HG02943 (cell line): ENCODE data around the gene RB1.
"Not testable (repeated sequence)": the region's sequence is repeated elsewhere in the genome, so short reads cannot be mapped to it uniquely, and the experiment has no call there.

ENCODE experiments used
- ATAC-seq: cut with Tn5 transposase; IDR thresholded peaks from one replicate; pipeline ENCODE4 v1.9.1; 2021; ENCODE audit warnings: mild to moderate bottlenecking, low read depth, moderate library complexity; ENCODE audit not compliant: unreplicated experiment

The RB1 gene

DNA sequence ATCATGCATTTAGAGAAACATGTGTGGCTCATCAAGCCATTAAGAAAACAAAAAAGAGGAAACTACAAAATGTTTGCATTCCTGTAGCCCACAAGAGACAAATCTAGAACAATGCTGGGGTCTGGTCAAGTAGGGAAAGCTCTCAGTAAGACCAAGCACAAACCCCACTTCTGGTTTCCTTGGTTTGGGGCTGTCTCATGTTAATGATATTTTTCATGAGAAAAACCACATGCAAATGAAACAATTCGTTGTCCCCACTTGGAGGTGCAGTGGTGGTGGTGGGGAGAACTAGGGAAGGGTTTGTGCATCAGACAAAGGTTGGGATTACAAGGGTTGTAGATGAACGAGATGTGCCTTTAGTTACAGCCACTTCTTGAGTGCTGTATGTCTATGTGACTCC lies 7.0 kb upstream of the RB1 start:
- no peak for ATAC-seq

DNA sequence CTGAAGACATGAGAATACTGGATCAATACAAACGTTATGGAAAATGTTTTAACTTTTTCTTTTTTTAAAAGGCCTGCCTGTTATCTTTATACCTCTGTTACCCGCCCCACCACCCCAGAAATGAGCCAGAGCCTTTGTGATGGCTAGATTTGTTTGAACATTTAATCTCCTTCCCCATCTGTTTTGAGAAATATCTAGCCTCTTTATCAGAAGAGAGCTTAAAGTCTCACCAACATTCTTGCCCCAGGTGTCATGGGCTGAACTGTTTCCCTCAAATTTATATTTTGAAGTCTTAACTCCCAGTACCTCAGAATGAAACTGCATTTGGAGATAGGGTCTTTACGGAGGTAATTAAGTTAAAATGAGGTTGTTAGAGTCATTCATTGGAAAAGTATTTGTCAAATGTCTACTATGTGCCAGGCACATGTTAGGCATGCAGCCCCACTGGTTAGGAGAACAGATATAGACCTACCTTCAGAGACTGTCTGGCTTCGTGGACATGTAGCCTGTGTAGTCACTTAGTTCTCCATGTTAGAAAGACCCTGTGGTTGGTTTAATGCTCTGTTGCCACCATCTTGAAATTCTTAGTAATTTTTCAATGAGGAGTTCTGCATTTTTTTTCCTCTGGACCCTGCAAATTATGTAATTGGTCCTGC lies 6.3 kb upstream of the RB1 start:
- no peak for ATAC-seq

DNA sequence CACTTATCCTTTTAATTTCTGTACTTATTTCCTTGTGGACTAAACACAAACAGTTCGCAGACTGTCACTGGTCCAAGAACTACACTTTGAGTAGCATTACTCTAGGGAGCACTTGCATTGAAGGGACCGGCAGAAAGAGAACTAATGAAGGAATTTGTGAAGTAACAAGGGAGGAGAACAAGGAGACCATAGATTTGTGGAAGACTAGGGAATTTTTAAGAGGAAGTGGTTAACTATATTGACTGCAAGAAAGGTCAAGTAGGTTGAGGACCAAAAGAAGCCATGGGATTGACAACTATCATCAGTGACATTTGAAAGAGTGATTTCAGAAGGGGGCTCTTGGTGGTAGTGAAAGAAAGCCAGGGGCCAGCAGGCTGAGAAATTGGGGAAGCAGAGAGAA lies 4.0 kb upstream of the RB1 start:
- no peak for ATAC-seq

DNA sequence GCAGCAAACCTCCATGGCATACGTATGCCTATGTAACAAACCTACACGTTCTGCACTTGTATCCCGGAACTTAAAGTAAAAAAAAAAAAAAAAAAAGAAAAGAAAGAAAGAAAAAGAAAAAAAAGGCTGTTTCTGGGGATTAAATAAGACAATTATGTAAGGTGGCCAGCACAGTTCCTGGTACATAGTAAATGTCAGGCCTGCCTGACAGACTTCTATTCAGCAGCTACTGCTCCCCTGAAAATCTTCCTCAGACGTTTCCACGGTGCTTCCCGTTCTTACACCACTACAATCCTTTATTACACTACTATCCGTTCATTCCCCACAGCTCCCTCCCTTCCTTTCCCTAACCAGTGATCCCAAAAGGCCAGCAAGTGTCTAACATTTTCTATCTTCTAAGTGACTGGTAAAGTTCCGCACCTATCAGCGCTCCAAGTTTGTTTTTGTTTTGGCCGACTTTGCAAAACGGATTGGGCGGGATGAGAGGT lies 636 bp upstream of the RB1 start:
- peak; percentile 5 for ATAC-seq

DNA sequence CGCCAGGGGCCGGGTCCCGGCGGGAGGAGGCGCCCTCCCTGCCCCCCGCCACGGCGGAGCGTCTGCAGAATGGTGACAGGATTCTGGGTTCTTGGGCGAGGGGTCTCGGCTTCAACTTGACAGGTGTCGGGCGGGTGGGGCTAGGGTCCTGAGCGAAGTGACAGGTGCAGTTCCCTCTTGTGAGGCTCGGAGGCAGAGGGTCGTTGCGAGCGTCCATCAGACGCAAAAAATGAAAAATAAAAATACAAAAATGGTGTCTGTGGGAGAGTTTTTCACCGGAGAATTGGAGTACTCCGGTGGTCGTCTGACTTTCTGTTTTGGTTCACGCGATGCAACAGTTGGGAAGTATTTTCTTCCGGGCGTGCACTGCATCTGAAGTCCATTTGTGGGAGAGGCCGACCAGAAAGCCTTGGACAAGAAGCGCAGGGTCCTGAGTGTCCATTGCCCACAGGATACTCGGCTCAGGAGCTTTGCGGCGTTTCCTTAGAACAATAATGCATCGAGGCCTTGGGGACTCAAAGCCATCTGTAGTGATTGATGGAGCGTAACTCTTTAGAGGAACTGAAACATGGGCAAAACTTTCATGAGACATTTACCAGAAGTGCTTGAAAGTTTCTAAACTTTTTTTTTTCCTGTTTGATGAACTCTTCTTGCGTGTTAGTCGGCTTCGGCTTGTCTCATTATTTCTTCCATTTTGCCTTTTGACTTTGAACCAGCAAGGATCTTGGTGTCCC lies 759 bp downstream of the RB1 start:
- peak; percentile 60 for ATAC-seq

DNA sequence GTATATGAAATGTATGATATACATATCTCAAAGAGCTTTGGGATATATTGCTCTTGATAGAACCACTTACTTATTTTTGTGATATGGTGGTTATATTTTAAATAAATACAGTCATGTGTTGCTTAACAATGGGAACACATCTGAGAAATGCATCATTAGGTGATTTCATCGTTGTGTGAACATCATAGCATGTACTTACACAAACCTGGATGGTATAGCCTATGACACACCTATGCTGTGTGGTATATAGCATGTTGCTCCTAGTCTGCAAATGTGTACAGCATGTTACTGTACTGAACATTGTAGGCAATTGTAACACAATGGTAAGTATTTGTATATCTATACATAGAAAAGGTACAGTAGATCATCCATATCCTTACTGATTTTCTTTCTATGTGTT lies 7.7 kb downstream of the RB1 start:
- no peak for ATAC-seq

DNA sequence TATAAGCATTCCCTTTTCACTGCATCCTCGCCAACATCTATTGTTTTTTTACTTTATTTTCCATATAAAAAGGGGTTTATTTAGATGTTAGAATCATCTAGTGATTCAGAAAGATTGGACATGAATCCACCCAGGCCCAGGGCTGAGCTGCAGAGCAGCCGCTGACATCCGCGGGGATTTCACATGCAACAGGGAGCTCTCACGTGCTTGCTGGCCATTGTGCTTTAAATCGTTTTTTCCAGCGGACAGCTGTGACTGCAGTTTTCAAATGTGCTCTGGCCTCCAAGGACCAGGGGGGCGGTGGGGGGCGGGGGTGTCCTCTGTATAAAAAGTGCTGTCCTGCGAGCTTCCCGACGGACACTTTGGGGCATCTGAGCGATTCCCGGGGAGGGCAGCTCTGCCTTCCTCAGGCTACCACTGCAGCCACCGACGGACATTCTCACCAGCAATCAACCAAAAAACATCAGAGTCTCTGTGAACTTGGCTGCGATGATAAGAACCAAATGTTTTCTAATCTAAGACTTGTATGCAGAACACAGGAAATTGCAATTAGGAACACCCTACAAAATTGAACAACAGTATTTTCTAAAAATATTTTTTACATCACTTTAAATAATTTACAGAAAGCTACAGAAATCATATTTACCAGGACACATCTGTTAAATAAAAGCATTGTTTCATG lies 12.6 kb downstream of the RB1 start:
- ATAC-seq: no peak

DNA sequence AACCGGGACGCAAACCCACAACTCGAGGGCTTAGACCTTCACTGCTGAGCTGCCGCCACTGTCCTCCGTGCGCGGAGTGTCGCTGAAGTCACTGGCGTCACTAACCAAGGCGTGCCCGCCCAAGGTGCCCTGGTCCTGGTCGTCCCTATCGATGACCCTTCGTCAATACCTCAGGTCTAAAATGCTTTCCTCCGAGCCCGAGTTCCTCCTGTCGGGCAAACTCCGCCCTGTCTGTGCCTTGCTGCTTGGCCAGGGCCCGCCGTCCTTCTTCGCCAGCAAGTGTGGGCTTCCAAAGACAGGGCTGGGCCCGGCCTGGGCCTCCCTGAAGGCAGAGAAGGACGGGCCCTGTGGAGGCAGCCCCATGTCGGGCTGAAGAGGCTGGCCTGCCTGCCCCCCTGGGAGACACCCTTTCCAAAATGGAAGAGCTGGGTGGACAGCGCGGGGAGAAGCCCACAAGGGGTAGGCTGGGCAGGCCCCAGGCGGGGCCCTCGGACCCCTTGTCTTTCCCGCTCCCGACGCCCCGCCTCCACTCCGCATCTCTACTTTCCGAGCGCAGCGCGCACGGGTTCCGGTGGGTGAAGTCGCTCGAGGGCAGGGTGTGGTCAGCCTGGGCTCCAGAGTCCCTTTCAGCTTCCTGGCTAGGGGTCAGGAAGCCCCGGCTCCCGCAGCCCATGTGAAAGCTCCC lies 13.4 kb downstream of the RB1 start:
- no peak for ATAC-seq

DNA sequence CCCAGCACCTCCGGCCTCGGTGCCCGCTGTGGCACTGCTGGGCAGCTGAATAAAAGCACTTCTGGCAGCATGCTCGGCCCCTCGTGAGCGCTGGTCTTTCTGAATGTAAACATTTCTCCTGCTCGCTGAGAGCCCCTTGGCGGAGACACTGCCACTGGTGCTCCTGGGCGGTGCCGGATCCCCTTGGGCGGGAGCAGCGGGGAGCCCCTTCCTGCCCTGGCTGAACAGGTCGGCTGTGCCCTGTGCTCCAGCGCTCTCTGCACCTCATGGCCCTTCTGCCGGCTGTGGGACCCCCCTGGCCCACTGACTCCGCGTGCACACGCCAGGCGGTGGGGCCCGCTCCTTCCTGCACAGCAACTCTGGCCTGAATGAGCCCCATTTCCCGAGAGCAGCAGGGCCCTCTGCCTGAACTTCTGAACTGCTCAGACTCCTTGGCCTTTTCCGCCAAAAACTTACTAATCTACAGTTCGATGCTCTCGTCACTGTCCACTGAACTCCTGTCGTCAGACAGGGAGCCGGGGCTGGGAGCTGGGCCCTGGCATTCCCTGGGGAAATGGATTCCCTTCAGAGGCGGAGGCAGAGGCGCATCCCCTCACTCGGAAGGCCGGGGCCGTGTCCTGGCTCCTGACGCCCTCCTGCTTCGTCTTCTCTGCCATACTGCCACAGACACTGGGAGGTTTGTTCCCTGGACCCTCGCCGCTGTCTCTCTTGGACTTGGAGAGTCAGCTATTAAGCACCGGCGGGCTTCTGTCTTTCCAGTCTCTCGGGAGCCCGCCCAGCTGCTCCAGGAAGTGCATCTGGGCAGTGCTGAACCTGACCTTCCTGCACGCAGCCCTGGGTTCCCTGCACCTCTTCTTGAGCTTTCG lies 14.2 kb downstream of the RB1 start:
- ATAC-seq: no peak

DNA sequence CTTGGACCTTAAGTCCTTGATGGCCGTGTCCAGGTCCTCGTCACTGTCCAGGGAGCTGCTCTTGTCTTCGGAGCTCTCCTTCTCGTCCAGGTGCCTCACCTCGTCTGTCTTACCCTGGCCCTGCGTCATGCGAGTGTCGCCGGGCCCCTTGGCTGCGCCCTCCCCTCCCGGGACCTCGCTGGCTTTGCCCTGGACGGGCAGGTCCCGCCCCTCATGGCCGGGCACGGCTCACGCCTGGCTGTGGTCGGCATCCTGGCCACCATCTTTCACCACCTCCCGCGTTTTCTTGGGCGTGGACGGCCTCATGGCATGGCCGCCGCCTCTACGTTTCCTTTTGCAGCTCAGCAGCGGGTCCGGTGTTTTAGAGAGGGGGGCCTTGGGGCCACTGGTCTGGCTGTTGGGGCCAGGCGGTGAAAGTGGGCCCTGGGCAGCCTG lies 14.8 kb downstream of the RB1 start:
- ATAC-seq: no peak

DNA sequence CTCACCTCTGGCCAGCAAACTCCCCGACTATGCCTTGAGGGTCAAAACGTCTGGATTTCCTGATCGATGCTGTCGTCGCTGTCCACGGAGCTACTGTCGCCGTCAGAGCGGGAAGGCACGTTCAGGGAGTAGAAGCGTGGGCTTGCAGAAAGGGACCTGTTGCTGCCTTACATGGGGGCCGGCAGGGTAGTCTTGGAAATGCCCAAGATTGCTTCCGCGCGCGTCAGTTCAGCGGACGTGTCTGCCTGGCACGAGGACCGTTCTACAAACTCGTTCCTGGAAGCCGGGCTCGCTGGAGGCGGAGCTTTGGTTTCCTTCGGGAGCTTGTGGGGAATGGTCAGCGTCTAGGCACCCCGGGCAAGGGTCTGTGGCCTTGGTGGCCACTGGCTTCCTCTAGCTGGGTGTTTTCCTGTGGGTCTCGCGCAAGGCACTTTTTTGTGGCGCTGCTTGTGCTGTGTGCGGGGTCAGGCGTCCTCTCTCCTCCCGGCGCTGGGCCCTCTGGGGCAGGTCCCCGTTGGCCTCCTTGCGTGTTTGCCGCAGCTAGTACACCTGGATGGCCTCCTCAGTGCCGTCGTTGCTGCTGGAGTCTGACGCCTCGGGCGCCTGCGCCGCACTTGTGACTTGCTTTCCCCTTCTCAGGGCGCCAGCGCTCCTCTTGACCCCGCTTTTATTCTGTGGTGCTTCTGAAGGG lies 15.4 kb downstream of the RB1 start:
- ATAC-seq: no peak

DNA sequence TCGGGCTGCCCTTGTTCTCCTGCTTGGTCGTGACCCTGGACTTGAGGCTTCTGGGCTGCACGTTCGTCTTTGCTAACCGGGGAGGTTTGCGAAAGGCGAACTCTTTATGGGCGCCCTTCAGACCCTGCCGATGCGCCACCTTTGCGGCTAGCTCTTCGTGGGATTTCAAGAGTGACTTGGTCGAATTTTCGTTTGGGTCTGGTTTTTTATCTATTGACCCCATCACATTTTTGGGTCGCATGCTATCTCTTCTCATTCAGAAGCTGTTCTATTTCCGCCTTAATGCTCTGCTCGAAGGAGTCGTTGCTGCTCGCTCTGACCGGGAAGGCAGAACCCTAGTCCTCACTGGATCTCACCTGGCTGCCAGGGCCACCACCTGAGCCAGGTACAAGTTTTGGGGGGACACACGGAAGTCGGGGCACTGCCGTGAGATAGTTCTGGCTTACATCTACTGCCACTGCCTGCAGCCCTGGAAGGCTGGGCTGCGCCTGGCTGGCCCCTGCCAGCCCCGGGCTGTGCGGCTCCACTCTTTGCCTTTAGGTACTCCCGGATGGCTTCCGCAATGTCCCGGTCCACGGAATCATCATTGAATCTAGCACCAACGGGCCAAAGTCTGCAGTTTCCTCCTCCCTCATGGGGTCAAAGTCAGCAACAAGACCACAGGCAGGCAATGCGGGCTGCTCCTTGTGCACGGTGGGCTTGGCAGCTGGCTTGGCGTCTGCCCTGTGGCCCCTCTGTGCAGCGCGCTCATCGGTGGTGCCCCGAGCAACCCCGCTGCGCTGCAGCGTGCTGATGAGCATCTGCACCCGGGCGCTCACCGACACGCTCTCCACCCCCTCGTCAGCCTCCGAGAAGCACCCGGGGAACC lies 16.2 kb downstream of the RB1 start:
- ATAC-seq: no peak

DNA sequence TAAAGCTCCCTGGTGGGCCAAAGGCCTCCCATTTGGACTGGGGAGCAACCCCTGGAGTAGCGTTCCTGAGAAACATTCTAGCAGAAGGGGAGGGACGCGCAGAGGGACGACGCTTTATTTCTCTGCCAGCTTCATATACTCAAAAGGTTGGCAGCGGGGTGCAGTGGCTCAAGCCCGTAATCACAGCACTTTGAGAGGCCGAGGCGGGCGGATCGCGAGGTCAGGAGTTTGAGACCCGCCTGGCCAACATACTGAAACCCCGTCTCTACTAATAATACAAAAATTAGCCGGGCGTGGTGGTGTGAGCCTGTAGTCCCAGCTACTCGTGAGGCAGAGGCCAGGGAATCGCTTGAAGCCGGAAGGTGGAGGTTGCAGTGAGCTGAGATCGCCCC lies 16.8 kb downstream of the RB1 start:
- no peak for ATAC-seq

DNA sequence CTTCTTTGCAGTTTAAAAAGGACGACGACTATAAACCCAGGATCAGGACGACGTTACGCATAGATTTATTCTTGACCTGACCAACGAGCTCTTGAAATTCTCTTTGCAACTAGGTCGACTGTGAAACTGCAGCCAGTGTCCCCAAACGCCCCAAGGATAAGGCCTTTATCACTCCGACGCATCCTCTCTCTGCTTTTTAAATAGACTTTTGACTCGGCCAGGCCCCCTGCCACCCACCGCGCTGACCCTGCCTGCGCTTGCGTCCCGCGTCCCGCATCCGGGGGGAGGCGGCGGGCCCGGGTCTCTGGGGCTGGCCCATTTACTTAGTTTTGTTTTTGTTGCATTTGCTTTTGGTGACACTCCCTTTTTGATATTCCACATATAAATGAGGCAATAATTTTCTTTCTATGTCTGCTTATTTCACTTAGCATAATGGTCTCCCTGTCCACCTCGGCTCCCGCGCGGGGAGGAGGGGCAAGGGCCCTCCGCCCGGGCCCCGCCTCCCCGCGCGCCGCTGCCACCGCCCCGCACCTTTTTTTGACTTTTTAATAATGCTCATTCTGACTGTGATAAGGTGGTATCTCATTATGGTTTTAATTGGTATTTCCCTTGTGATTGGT lies 17.4 kb downstream of the RB1 start:
- no peak for ATAC-seq

DNA sequence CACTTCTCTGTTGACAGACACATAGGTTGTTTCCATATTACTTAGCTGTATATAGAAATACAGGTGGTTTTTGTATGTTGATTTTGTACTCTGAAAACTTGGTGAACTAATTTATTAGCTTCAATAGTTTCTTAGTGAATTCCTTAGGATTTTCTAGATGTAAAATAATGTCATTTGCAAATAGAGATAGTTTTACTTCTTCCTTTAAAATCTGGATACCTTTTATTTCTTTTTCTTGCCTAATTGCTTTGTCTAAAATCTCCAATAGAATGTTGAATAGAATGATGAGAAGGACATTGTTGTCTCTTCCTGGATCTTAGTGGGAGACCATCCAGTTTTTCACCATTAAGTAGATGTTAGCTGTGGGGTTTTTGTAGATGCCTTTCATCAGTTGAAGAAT lies 18.7 kb downstream of the RB1 start:
- no peak for ATAC-seq

DNA sequence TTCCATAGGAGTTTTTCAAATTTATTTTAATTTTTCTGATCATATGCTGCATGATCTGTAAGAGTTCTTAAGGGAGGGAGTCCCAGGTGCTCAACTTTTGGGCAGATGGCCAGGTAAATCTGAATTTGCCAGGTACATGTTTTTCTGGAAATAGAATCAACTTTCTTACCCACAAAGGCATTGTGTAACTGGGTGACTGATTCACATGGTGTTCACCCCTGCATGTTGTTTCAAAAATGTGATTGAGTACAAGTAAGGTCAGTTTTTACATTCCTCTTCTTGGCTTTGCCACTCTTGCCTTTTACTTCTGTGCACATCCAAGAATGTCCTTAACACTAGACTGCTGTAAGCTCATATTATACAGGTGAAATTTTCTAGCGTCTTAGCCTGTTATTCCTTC lies 30.4 kb downstream of the RB1 start:
- ATAC-seq: no peak

DNA sequence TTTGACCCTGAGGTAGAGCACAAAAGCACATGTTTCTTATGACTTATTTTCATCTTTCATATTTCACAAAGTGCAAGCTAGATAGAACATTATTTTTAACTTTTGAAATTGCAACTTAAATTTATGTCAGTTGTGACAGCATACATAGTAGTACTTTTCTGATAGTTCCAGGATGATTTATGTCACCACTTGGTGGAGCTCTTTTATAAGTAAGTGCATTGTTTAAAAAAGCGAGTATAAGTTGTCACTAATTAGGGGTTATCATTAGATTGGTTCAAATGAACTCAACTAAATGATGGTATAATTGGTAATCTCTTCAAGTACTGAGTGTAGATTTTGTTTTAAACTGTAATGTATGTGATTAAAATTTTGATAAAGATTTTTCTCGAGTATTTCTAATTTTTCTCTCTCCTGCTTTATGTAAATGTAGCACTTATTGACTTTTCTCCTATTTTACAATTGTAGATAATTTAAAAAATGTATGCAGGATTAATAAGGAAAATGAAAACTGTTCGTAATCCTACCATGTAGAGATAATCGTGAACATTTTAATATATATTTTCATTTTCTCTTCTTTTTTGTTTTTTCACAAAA lies 31.1 kb downstream of the RB1 start:
- ATAC-seq: no peak

DNA sequence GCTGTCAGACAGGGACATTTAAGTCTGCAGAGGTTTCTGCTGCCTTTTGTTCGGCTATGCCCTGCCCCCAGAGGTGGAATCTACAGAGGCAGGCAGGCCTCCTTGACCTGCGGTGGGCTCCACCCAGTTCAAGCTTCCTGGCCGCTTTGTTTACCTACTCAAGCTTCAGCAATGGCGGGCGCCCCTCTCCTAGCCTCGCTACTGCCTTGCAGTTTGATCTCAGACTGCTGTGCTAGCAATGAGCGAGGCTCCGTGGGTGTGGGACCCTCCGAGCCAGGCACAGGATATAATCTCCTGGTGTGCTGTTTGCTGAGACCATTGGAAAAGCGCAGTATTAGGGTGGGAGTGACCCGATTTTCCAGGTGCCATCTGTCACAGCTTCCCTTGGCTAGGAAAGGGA lies 35.6 kb downstream of the RB1 start:
- ATAC-seq: not testable (repeated sequence)
